HG03025 (cell line): Measurements from ENCODE around the gene CBARP.
A peak's percentile ranks its signal among the peaks of the same experiment; 100 is the strongest.
"Not testable (repeated sequence)": the region's sequence is repeated elsewhere in the genome, so short reads cannot be mapped to it uniquely, and the experiment has no call there.

Experiments
- ATAC-seq: cut with Tn5 transposase; IDR thresholded peaks from one replicate; pipeline ENCODE4 v1.9.1; 2021; ENCODE audit warnings: mild to moderate bottlenecking, moderate library complexity; ENCODE audit not compliant: unreplicated experiment, low FRiP score

The CBARP gene

GRCh38 chr19:1254530-1255185 is 16.9 kb upstream of the CBARP start:
- no peak for ATAC-seq

GRCh38 chr19:1254081-1254527 is 16.3 kb upstream of the CBARP start:
- ATAC-seq, result no peak

GRCh38 chr19:1253514-1254080 is 15.8 kb upstream of the CBARP start:
- ATAC-seq, result no peak

- ATAC-seq, result no peak
Observed at GRCh38 chr19:1252821-1253513, 15.2 kb upstream of the CBARP start.

- ATAC-seq, result no peak
Observed at GRCh38 chr19:1252221-1252820, 14.5 kb upstream of the CBARP start.

- ATAC-seq, result no peak
Observed at GRCh38 chr19:1251330-1252220, 13.8 kb upstream of the CBARP start.

GRCh38 chr19:1250437-1251260 is 12.8 kb upstream of the CBARP start:
- no peak for ATAC-seq

GRCh38 chr19:1249990-1250436 is 12.2 kb upstream of the CBARP start:
- no peak for ATAC-seq

GRCh38 chr19:1249298-1249989 is 11.6 kb upstream of the CBARP start:
- ATAC-seq, result peak; percentile 38

GRCh38 chr19:1248786-1249297 is 11.0 kb upstream of the CBARP start:
- peak; percentile 24 for ATAC-seq

- peak; percentile 2 for ATAC-seq
Observed at GRCh38 chr19:1248139-1248785, 10.5 kb upstream of the CBARP start, which contains the start of gene MIDN. TSS of gene MIDN (plus strand) at chr19:1248583. CDS start at chr19:1250297, 1,714 bp downstream.

GRCh38 chr19:1247748-1248138 is 9.9 kb upstream of the CBARP start:
- ATAC-seq, result no peak

- ATAC-seq, result not testable (repeated sequence)
Observed at GRCh38 chr19:1246265-1247087, 8.7 kb upstream of the CBARP start.

GRCh38 chr19:1245494-1246264 is 7.9 kb upstream of the CBARP start:
- ATAC-seq, result no peak

- no peak for ATAC-seq
Observed at GRCh38 chr19:1244693-1245451, 7.1 kb upstream of the CBARP start.
